NT2/D1 (cell line): Measurements from ENCODE around the gene ANO7.

Source experiments
- SUZ12 ChIP-seq: IDR thresholded peaks from 2 replicates; pipeline ENCODE4 v1.6.1; 2011; ENCODE audit not compliant: insufficient read length, insufficient read depth; ENCODE audit errors: extremely low read depth
- YY1 ChIP-seq: IDR thresholded peaks from 2 replicates; pipeline ENCODE4 v1.6.1; 2011; ENCODE audit not compliant: insufficient read length, insufficient read depth
- ZNF274 ChIP-seq: IDR thresholded peaks from 2 replicates; pipeline ENCODE4 v1.6.1; 2011; ENCODE audit warnings: mild to moderate bottlenecking, low read depth, low read length

DNA sequence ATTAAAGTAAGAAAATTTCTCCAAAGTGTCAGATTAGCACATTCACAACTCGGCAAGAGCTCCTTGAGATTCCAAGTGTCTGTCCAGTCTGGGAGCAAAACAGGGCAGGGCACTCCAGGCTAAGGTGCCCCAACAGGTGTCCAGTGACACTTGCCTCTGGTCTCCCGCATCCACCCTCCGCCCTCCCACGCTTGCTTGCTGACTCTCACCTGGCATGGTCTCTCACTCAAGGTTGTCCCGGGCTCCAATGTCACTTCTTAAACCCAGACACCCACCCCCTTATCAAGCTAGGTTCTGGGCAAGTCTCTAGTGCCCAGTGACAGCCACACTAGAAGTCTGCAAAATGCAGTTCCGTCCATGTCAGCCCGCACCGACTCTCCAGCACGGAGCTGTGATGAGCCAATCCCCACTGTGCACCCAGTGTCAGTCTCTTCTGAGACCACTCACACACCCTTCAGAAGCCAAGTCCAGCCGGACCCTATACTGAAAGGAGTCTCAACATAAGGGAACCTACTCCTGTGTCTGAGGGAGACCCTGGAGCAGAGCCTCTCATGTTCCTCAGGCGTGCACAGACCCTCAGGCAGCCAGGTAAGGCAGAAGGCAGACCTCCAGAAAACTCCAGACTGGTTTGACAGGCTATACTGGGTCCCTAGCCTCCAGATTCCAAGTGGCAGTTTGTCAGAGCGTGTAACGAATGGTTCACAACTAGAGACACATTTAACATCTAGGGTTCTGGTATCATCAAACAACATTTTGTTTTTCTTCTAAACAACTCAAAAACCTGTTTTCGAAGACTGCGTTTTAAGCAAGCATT, 81.4 kb downstream of the ANO7 start:
- TF ChIP-seq SUZ12 (no peak), ZNF274 (no peak), YY1 (no peak)
